ENCODE measurements around the gene ANKRD40CL.
A peak's percentile ranks its signal among the peaks of the same experiment; 100 is the strongest.
"Not testable (repeated sequence)": the region's sequence is repeated elsewhere in the genome, so short reads cannot be mapped to it uniquely, and the experiment has no call there.

Gene ANKRD40CL

GRCh38 chr17:50758989-50759544 is 8.3 kb downstream of the ANKRD40CL start:
- no peak for DNase-seq (ENCODE audit: low read depth)

GRCh38 chr17:50758524-50758923 is 8.8 kb downstream of the ANKRD40CL start:
- DNase-seq (ENCODE audit: low read depth) = no peak

GRCh38 chr17:50754521-50754920 is 12.8 kb downstream of the ANKRD40CL start:
- no peak for DNase-seq (ENCODE audit: low read depth)

GRCh38 chr17:50749245-50749644 is 18.1 kb downstream of the ANKRD40CL start:
- DNase-seq (ENCODE audit: low read depth) = no peak

- no peak for DNase-seq (ENCODE audit: low read depth)
Measured at GRCh38 chr17:50745631-50746030, 21.7 kb downstream of the ANKRD40CL start.

GRCh38 chr17:50739098-50739497 is 28.2 kb downstream of the ANKRD40CL start:
- no peak for DNase-seq (ENCODE audit: low read depth)

GRCh38 chr17:50737118-50737698 is 30.1 kb downstream of the ANKRD40CL start:
- DNase-seq (ENCODE audit: low read depth) = no peak

GRCh38 chr17:50735287-50735686 is 32.0 kb downstream of the ANKRD40CL start:
- no peak for DNase-seq (ENCODE audit: low read depth)

GRCh38 chr17:50731575-50732460 is 35.5 kb downstream of the ANKRD40CL start:
- DNase-seq (ENCODE audit: low read depth) = no peak

- DNase-seq (ENCODE audit: low read depth) = no peak
Measured at GRCh38 chr17:50728881-50729765, 38.2 kb downstream of the ANKRD40CL start.

- DNase-seq (ENCODE audit: low read depth) = no peak
Measured at GRCh38 chr17:50728112-50728429, 39.2 kb downstream of the ANKRD40CL start.

- DNase-seq (ENCODE audit: low read depth) = no peak
Measured at GRCh38 chr17:50725769-50726655, 41.3 kb downstream of the ANKRD40CL start.

GRCh38 chr17:50724622-50725021 is 42.7 kb downstream of the ANKRD40CL start:
- DNase-seq (ENCODE audit: low read depth) = not testable (repeated sequence)

GRCh38 chr17:50722746-50723145 is 44.6 kb downstream of the ANKRD40CL start:
- DNase-seq (ENCODE audit: low read depth) = no peak

GRCh38 chr17:50721194-50722010 is 45.9 kb downstream of the ANKRD40CL start:
- no peak for DNase-seq (ENCODE audit: low read depth)

- no peak for DNase-seq (ENCODE audit: low read depth)
Measured at GRCh38 chr17:50719924-50720794, 47.2 kb downstream of the ANKRD40CL start.

- peak; percentile 91 for DNase-seq (ENCODE audit: low read depth)
Measured at GRCh38 chr17:50719144-50719923, 48.0 kb downstream of the ANKRD40CL start, which contains the start of gene LUC7L3. TSS of gene LUC7L3 (plus strand) at chr17:50719603. CDS start at chr17:50719733, 130 bp downstream.

- no peak for DNase-seq (ENCODE audit: low read depth)
Measured at GRCh38 chr17:50715471-50715870, 51.8 kb downstream of the ANKRD40CL start.

Measured in stimulated activated CD8-positive, alpha-beta memory T cell treated with anti-CD3 and anti-CD28 coated beads, Interleukin-4, amount 100 ng/mL, for 24 hours (primary cell).